Ovary (tissue), 3 donors: ENCODE results near the gene FANK1.

Source experiments
- EP300 ChIP-seq: sonication (generic); formaldehyde crosslinking; IDR thresholded peaks from one replicate; pipeline ENCODE4 v1.6.1; 2017; ENCODE audit warnings: antibody characterized with exemption
- POLR2A ChIP-seq: fragments of 450-650 bp; IDR thresholded peaks from one replicate; pipeline ENCODE4 v1.6.1; 2017; ENCODE audit warnings: antibody characterized with exemption, mild to moderate bottlenecking, moderate library complexity
- TF ChIP-seq, protein P1 (sequence below), 3 donors: fragments of 450-650 bp in 2 of 3; fragments of 200-600 bp in 1 of 3; IDR thresholded peaks; one replicate each; pipeline versions ENCODE4 v1.5.1 to v1.8.0; 2016 to 2022; ENCODE audit warnings: antibody characterized with exemption in 3 of 3, mild to moderate bottlenecking in 1 of 3
- donor health status: DM: no; HTN: no; CAD: no.

- TF ChIP-seq POLR2A: no peak
- TF ChIP-seq, protein P1, sequence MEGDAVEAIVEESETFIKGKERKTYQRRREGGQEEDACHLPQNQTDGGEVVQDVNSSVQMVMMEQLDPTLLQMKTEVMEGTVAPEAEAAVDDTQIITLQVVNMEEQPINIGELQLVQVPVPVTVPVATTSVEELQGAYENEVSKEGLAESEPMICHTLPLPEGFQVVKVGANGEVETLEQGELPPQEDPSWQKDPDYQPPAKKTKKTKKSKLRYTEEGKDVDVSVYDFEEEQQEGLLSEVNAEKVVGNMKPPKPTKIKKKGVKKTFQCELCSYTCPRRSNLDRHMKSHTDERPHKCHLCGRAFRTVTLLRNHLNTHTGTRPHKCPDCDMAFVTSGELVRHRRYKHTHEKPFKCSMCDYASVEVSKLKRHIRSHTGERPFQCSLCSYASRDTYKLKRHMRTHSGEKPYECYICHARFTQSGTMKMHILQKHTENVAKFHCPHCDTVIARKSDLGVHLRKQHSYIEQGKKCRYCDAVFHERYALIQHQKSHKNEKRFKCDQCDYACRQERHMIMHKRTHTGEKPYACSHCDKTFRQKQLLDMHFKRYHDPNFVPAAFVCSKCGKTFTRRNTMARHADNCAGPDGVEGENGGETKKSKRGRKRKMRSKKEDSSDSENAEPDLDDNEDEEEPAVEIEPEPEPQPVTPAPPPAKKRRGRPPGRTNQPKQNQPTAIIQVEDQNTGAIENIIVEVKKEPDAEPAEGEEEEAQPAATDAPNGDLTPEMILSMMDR (IDR thresholded peaks at IDR 0.05): no peak
- TF ChIP-seq EP300: no peak
Observed at GRCh38 chr10:125983656-125984055, 87.3 kb downstream of the FANK1 start.
